IMR-90 (cell line): ENCODE results near the gene RAB20. TPM values are rescaled to one million over a fixed set of nuclear protein-coding genes. Genes with fewer than 3 reads are reported as not detected.
"Not testable (repeated sequence)": the region's sequence is repeated elsewhere in the genome, so short reads cannot be mapped to it uniquely, and the experiment has no call there.

Experiments used
- ATAC-seq: fragments of 200-7000 bp; cut with Tn5 transposase; 2 replicates; pipeline ENCODE4 v1.9.1; 2020; ENCODE audit warnings: low read depth, mild to moderate bottlenecking, moderate library complexity
- BruUV-seq: library from RNA; stranded (reverse); fragments of 400-500 nt; replicated peaks from 2 replicates; lab custom pipeline; 2021; lab: Mats Ljungman, UMichigan
- CTCF ChIA-PET: fragments of 300-600 bp; formaldehyde crosslinking; extraction: SDS; loops from one replicate; lab custom pipeline; 2021; ENCODE audit warnings: antibody characterized with exemption; lab: Yijun Ruan, JAX
- POLR2A ChIA-PET: fragments of 300-600 bp; sonication (Branson Sonifier 250); formaldehyde crosslinking; loops from one replicate; lab custom pipeline; 2022; ENCODE audit warnings: antibody characterized with exemption; ENCODE audit not compliant: unreplicated experiment; lab: Charles Lee
- DNase-seq: peaks from one replicate; pipeline ENCODE4 v3.0.0; 2013
- H2AFZ ChIP-seq: replicated peaks from 2 replicates; pipeline ENCODE3; 2013; ENCODE audit warnings: low read length, mild to moderate bottlenecking; ENCODE audit not compliant: poor library complexity
- H2AK5ac ChIP-seq: 2 replicates; pipeline ENCODE4 v1.6.1; 2013; ENCODE audit warnings: low read depth, low read length, inconsistent platforms
- H2AK9ac ChIP-seq: replicated peaks from 2 replicates; pipeline ENCODE3; 2013; ENCODE audit warnings: mild to moderate bottlenecking, low read depth, low read length, moderate library complexity; ENCODE audit not compliant: poor library complexity
- H2BK120ac ChIP-seq: 2 replicates; pipeline ENCODE4 v1.6.1; 2013; ENCODE audit warnings: low read depth, low read length, inconsistent platforms
- H2BK15ac ChIP-seq: 3 replicates; pipeline ENCODE4 v1.6.1; 2013; ENCODE audit warnings: low read depth, low read length, inconsistent platforms
- H2BK20ac ChIP-seq: 2 replicates; pipeline ENCODE4 v1.6.1; 2013; ENCODE audit warnings: low read depth, mild to moderate bottlenecking, inconsistent platforms, low read length, moderate library complexity
- H2BK5ac ChIP-seq: 2 replicates; pipeline ENCODE4 v1.6.1; 2013; ENCODE audit warnings: mild to moderate bottlenecking, low read depth, low read length, inconsistent platforms; ENCODE audit not compliant: poor library complexity, severe bottlenecking
- H3K14ac ChIP-seq: replicated peaks from 2 replicates; pipeline ENCODE4 v1.6.1; 2013; ENCODE audit warnings: low read depth, low read length, inconsistent platforms
- H3K18ac ChIP-seq: 2 replicates; pipeline ENCODE4 v1.6.1; 2013; ENCODE audit warnings: low read depth, low read length, control low read depth
- H3K23ac ChIP-seq: 2 replicates; pipeline ENCODE4 v1.6.1; 2013; ENCODE audit warnings: low read depth, low read length, inconsistent platforms
- H3K27ac ChIP-seq: 2 replicates; pipeline ENCODE4 v1.5.1; 2013; ENCODE audit warnings: mild to moderate bottlenecking, control low read depth, low read length; ENCODE audit not compliant: insufficient read depth
- H3K27me3 ChIP-seq: 2 replicates; pipeline ENCODE4 v1.6.1; 2013; ENCODE audit warnings: low read length; ENCODE audit not compliant: control insufficient read depth, insufficient read depth
- H3K36me3 ChIP-seq: 2 replicates; pipeline ENCODE4 v1.6.1; 2013; ENCODE audit warnings: low read length, mixed read lengths; ENCODE audit not compliant: control insufficient read depth, insufficient read depth
- H3K4ac ChIP-seq: 2 replicates; pipeline ENCODE4 v1.6.1; 2013; ENCODE audit warnings: low read depth, low read length, inconsistent platforms
- H3K4me1 ChIP-seq: 2 replicates; pipeline ENCODE4 v1.6.1; 2013; ENCODE audit warnings: low read length, mixed read lengths; ENCODE audit not compliant: control insufficient read depth, insufficient read depth
- H3K4me2 ChIP-seq: 2 replicates; pipeline ENCODE4 v1.6.1; 2013; ENCODE audit warnings: low read depth, mild to moderate bottlenecking, control low read depth, low read length, moderate library complexity
- H3K4me3 ChIP-seq: 2 replicates; pipeline ENCODE4 v1.5.1; 2013; ENCODE audit warnings: low read depth, mild to moderate bottlenecking, control low read depth, low read length, moderate library complexity; ENCODE audit not compliant: insufficient read depth
- H3K56ac ChIP-seq: 2 replicates; pipeline ENCODE4 v1.6.1; 2013; ENCODE audit warnings: low read length, inconsistent platforms; ENCODE audit not compliant: insufficient read depth; ENCODE audit errors: extremely low read depth
- H3K79me1 ChIP-seq, 2 experiments: 2 replicates each; pipeline ENCODE4 v1.6.1; 2013; ENCODE audit warnings: low read length in 2 of 2, inconsistent platforms in 1 of 2, low read depth in 1 of 2
- H3K9ac ChIP-seq: 2 replicates; pipeline ENCODE4 v1.6.1; 2013; ENCODE audit warnings: low read depth, low read length, control low read depth
- H3K9me1 ChIP-seq: 2 replicates; pipeline ENCODE4 v1.6.1; 2013; ENCODE audit warnings: low read length, inconsistent platforms; ENCODE audit not compliant: insufficient read depth
- H3K9me3 ChIP-seq: 2 replicates; pipeline ENCODE4 v1.6.1; 2013; ENCODE audit warnings: low read length; ENCODE audit not compliant: control insufficient read depth, insufficient read depth
- H4K20me1 ChIP-seq: 2 replicates; pipeline ENCODE4 v1.6.1; 2013; ENCODE audit warnings: low read length, inconsistent platforms; ENCODE audit not compliant: insufficient read depth
- H4K5ac ChIP-seq: 2 replicates; pipeline ENCODE4 v1.6.1; 2013; ENCODE audit warnings: mild to moderate bottlenecking, low read depth, low read length, control low read depth
- H4K8ac ChIP-seq, 2 experiments: 2 replicates each; pipeline ENCODE4 v1.6.1; 2013; ENCODE audit warnings: low read depth in 2 of 2, low read length in 2 of 2, control low read depth in 1 of 2, inconsistent platforms in 1 of 2
- H4K91ac ChIP-seq: 2 replicates; pipeline ENCODE4 v1.6.1; 2013; ENCODE audit warnings: low read depth, low read length, inconsistent platforms; ENCODE audit not compliant: insufficient read depth
- BHLHE40 ChIP-seq: fragments of 150-350 bp; IDR thresholded peaks from 2 replicates; pipeline ENCODE4 v1.6.1; 2016; ENCODE audit warnings: mild to moderate bottlenecking, low read depth, low read length
- CEBPB ChIP-seq: IDR thresholded peaks from 2 replicates; pipeline ENCODE4 v1.6.1; 2012; ENCODE audit warnings: low read depth, low read length, improper control_type of control experiment
- MAFK ChIP-seq: IDR thresholded peaks from 2 replicates; pipeline ENCODE4 v1.6.1; 2012; ENCODE audit warnings: low read depth, low read length, improper control_type of control experiment
- MAZ ChIP-seq: IDR thresholded peaks from 2 replicates; pipeline ENCODE4 v1.6.1; 2012; ENCODE audit warnings: low read depth, mild to moderate bottlenecking, low read length, improper control_type of control experiment, moderate library complexity, borderline replicate concordance
- MXI1 ChIP-seq: IDR thresholded peaks from 2 replicates; pipeline ENCODE4 v1.6.1; 2012; ENCODE audit warnings: low read depth, mild to moderate bottlenecking, low read length, moderate library complexity, borderline replicate concordance
- POLR2A ChIP-seq: IDR thresholded peaks from 2 replicates; pipeline ENCODE4 v1.6.1; 2012; ENCODE audit warnings: mild to moderate bottlenecking, low read depth, low read length
- RCOR1 ChIP-seq: IDR thresholded peaks from 2 replicates; pipeline ENCODE4 v1.6.1; 2012; ENCODE audit warnings: mild to moderate bottlenecking, low read length, improper control_type of control experiment; ENCODE audit not compliant: insufficient replicate concordance
- WGBS, 2 experiments: methylation state at CpG; one replicate each; pipeline versions ENCODE4 v1.1.5 to v1.1.7; 2013; ENCODE audit warnings: missing lambda C conversion rate in 2 of 2; ENCODE audit not compliant: insufficient read length in 1 of 2; ENCODE audit errors: extremely low coverage in 2 of 2; 5-methylcytosine and 5-hydroxymethylcytosine counted together
- dilution Hi-C: fragments of 300-500 bp; cut with HindIII; formaldehyde crosslinking; loops from one replicate; pipeline ENCODE4 v1.14.3; 2018; ENCODE audit warnings: low sequenced_read_pairs; ENCODE audit not compliant: unreplicated experiment
- in situ Hi-C: fragments of 300-500 bp; cut with MboI; formaldehyde crosslinking; loops from 3 replicates; pipeline ENCODE4 v1.14.3; 2019; ENCODE audit warnings: low sequenced_read_pairs, inconsistent platforms, mixed read lengths
- intact Hi-C: fragments of 100-400 bp; cut with micrococcal nuclease; formaldehyde crosslinking; loops from 2 replicates; pipeline ENCODE4 v1.10.0; 2022
- polyA plus RNA-seq, 3 experiments: library from polyadenylated mRNA; depleted of rRNA; stranded (reverse); fragments of >200 nt; gene quantifications; 2 replicates each; pipeline ENCODE4 v1.2.3, GENCODE V29; 2012; ENCODE audit warnings: low replicate concordance in 1 of 3
- total RNA-seq: library from RNA; depleted of rRNA; stranded (reverse); fragments of >200 nt; gene quantifications from 2 replicates; pipeline ENCODE4 v1.2.3, GENCODE V29; 2012
- TF ChIP-seq, protein P1 (sequence below): fragments of 150-350 bp; IDR thresholded peaks from 2 replicates; pipeline ENCODE4 v1.6.1; 2017; ENCODE audit warnings: mild to moderate bottlenecking, antibody characterized with exemption, low read length, low read depth

Gene RAB20
- total and polyA plus RNA-seq, 2 of the 4 experiments (the other 2 are of a cell fraction): 3.8 to 5.1 TPM

DNA sequence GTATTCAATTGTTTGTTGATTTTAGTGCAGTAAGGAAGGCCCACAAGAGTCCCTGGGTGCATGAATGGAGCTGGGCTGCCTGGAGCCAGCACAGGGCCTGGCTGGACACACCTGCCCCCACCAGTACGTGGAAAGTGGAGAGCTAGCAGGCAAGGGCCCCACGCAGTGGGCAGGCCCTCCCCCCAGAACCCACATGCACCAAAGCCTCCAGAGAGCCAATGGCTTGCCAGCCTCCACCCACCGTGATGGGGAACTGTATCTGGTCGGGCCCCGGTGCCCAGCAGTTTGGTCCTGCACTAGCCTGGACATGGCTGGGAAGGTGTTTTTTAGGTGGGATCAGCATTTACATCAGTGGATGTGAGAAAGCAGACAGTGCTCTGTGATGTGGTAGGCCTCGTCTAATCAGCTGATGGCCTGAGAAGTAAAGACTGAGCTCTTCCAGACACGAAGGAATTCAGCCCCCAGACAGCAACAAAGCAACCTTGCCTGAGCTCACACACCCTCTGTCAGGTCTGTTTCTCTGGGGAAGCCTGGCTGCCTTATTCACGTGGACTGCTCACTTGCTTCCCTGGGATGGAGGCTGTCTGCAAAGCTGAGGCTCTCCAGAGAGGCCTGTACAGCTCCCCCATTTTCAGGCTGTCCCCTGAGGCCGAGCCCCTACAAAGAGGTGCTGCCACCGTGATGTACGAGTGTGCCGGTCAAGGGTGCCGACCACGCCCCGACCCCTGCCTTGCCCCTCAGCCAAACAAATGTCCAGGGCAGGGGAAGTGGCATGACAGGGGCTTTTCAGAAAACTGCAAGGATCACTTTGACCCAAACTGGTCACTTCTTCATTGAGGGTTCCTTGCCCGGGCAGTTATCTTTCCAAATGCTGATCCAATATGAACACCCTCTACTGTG is 27.5 kb downstream of the RAB20 start:
- TF ChIP-seq, protein P1, sequence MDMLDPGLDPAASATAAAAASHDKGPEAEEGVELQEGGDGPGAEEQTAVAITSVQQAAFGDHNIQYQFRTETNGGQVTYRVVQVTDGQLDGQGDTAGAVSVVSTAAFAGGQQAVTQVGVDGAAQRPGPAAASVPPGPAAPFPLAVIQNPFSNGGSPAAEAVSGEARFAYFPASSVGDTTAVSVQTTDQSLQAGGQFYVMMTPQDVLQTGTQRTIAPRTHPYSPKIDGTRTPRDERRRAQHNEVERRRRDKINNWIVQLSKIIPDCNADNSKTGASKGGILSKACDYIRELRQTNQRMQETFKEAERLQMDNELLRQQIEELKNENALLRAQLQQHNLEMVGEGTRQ: no peak
- TF ChIP-seq MAFK (no peak), RCOR1 (no peak), BHLHE40 (no peak), MXI1 (no peak), CEBPB (no peak), MAZ (no peak), POLR2A (no peak)
- Histone ChIP-seq H2BK15ac (no peak overlapping the region), H3K27ac (no peak overlapping the region), H3K9me3 (no peaks in the 10 kb centered on the region), H2AFZ (no peak overlapping the region), H2AK5ac (no peak overlapping the region), H3K23ac (no peak overlapping the region), H3K9me1 (no peaks in the 10 kb centered on the region), H3K4me2 (no peak overlapping the region), H3K79me1 (peaks cover 0 to 7% of the 10 kb centered on the region in 2 experiments; a peak in 1 of 4 replicates), H4K5ac (no peak overlapping the region), H3K27me3 (no peaks in the 10 kb centered on the region), H3K4ac (no peak overlapping the region), H3K36me3 (no peaks in the 10 kb centered on the region), H3K4me1 (no peaks in the 10 kb centered on the region), H3K56ac (no peak overlapping the region), H2BK20ac (no peak overlapping the region), H3K14ac (no peak overlapping the region), H2BK120ac (no peak overlapping the region), H4K91ac (no peak overlapping the region; the same call in 1 of the 2 replicates), H2AK9ac (no peak overlapping the region), H2BK5ac (no peak overlapping the region), H3K9ac (no peak overlapping the region), H4K8ac (no peak overlapping the region), H3K4me3 (no peak overlapping the region), H3K18ac (no peak overlapping the region), H4K20me1 (no peaks in the 10 kb centered on the region)
- DNase-seq (no peak), ATAC-seq (no peak)
- BruUV-seq: no TSS peak
- ChIA-PET CTCF (no interaction called here), POLR2A (no interaction called here)
- 60% methylated on average over 2 of the region's 16 CpGs; no CpG with 5 or more reads in 1 of the 2 experiments for WGBS, 2 experiments
- intact Hi-C loops (no loop called here), dilution Hi-C loops (no loop called here), in situ Hi-C loops (no loop called here)

DNA sequence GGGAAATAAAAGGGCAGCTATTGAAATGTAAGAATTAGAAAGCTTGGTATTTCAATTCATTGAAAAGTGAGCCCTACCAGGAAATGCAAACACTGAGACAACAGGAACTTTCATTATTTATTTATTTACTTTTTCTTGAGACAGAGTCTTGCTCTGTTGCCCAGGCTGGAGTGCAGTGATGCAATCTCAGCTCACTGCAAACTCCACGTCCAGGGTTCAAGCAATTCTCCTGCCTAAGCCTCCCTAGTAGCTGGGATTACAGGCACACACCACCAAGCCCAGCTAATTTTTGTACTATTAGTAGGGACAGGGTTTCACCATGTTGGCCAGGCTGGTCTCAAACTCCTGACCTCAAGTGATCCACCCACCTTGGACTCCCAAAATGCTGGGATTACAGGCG is 29.3 kb downstream of the RAB20 start:
- H3K4me1 ChIP-seq, H3K9me1 ChIP-seq, H3K56ac ChIP-seq, BruUV-seq, H3K27me3 ChIP-seq, H3K79me1 ChIP-seq, CTCF ChIA-PET, H2BK15ac ChIP-seq, DNase-seq, H2AK5ac ChIP-seq, H4K91ac ChIP-seq, H3K4ac ChIP-seq, H3K9ac ChIP-seq, in situ Hi-C loops, H2AK9ac ChIP-seq, H3K23ac ChIP-seq, H2AFZ ChIP-seq, H2BK5ac ChIP-seq, dilution Hi-C loops, H3K36me3 ChIP-seq, POLR2A ChIA-PET, ATAC-seq, H2BK120ac ChIP-seq, H3K27ac ChIP-seq, H2BK20ac ChIP-seq, H3K18ac ChIP-seq, H3K9me3 ChIP-seq, intact Hi-C loops, H4K8ac ChIP-seq, H3K4me3 ChIP-seq, H3K4me2 ChIP-seq, H4K20me1 ChIP-seq, H3K14ac ChIP-seq, H4K5ac ChIP-seq: not testable (repeated sequence)
- 80% methylated on average over 1 of the region's 2 CpGs; no CpG with 5 or more reads in 1 of the 2 experiments for WGBS, 2 experiments
